Stimulated activated CD4-positive, alpha-beta T cell treated with anti-CD3 and anti-CD28 coated beads, TNF-alpha, amount 100 ng/mL, for 24 hours (primary cell): Measurements from ENCODE around the gene PPFIA1.
"Not testable (repeated sequence)": the region's sequence is repeated elsewhere in the genome, so short reads cannot be mapped to it uniquely, and the experiment has no call there.

Experiments used
- DNase-seq, 3 experiments: peaks; one replicate each; pipeline ENCODE4 v3.0.0-alpha.2; 2020; ENCODE audit warnings: low read depth in 3 of 3

PPFIA1 gene

DNA sequence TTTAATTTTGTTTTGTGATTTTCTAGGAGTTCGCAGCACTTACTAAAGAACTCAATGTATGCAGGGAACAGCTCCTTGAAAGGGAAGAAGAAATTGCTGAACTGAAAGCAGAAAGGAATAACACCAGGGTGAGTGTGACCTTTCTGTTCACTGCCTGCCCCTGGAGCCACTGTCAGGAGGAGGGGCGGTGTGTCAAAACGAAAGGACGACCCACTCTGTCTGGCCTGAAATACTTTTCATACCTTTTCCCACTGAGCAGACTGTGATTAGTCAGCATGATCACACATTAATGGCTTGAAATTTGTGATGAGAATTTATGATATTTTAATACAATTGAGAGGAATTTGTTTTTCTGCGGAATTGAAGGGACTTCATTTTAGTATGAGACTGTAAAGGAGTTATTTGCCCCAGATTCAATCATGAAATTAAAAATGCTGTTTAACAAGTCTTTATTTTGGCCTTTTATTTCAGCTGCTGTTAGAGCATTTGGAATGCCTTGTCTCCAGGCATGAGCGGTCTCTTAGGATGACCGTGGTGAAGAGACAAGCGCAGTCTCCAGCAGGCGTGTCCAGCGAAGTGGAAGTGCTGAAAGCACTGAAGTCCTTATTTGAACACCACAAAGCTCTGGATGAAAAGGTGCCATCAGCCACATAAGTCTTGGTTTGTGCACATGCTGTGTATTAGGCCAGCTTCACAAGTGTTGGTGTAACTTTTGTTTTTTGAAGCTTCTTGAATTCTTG is 54.1 kb downstream of the PPFIA1 start:
- no peak for DNase-seq

DNA sequence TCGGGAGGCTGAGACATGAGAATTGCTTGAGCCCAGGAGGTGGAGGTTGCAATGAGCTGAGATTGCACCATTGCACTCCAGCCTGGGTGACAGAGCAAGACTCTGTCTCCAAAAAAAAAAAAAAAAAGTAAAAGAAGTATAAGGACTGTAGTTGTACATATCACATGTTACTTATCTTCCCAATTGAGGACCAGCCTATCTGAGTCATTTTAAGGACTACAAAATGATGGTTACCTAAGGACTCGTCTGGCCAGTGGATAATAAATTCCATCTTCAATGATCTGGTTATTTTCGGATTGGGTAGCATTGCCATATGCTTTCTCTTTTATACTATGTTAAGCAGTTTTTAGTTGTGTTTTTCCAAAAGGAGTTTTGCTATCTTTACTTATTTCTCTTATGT is 55.3 kb downstream of the PPFIA1 start:
- DNase-seq, result no peak

DNA sequence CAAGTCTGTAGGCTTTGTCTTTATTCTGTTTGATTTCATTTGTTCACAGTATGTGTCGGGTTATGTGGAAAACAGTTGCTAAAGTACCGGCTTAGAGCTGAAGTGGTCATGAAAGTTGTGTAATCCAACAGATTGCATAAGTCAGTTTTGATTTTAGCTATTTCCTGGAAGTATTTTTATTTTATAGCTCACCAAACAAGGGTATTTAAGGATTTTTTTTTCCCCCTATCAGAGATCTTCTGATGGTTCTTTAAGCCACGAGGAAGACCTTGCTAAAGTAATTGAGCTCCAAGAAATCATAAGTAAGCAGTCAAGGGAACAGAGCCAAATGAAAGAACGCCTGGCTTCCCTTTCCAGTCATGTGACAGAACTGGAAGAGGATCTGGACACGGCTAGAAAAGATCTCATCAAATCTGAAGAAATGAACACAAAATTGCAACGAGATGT is 55.9 kb downstream of the PPFIA1 start:
- no peak for DNase-seq

DNA sequence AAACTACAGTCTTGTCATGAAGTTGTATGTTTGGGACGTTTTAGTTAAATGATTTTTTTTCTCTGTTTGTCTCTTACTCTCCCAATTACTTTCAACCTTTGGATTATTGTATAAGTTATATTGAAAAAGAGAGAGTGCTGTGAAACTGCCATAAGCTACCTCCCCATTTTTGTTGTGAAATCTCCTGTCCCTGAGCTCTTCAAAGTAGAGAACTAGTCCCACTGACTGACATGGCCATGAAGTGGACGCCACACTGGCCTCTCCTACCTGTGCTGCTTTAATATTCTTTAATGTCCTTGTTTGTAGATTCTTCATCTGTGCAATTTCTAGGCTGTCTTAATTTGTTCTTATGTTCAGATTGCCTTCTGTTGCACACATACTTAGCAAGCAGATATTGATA is 56.3 kb downstream of the PPFIA1 start:
- DNase-seq, result no peak

DNA sequence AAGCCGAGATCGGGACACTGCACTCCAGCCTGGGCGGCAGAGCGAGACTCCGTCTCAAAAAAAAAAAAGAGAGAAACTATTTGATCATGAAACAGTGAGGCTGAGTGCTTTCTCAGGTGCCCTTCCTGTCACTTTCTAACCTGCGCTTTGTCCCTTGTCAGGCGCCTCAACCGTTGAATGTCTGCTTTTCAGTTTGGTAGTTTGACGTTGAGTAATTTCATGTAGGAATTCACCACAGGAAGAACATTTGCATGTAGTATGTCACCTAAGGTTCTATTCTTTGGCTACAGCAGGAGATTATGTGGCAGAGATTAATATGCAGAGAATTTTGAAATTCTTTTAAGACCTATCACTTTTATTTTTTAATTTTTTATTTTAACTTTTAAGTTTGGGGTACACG is 57.2 kb downstream of the PPFIA1 start:
- no peak for DNase-seq

DNA sequence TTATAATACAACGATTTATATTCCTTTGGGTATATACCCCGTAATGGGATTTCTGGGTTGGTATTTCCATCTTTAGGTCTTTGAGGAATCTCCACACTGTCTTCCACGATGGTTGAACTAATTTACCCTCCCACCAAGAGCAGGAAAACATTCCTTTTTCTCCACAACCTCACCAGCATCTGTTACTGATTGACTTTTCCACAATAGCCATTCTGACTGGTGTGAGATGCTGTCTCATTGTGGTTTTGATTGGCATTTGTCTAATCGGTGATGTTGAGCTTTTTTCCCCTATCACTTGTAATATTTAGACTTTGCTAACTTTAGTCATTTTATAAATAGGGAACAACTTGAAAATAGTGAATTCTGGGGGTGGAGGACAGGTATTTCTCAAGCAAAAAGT is 58.1 kb downstream of the PPFIA1 start:
- no peak for DNase-seq

DNA sequence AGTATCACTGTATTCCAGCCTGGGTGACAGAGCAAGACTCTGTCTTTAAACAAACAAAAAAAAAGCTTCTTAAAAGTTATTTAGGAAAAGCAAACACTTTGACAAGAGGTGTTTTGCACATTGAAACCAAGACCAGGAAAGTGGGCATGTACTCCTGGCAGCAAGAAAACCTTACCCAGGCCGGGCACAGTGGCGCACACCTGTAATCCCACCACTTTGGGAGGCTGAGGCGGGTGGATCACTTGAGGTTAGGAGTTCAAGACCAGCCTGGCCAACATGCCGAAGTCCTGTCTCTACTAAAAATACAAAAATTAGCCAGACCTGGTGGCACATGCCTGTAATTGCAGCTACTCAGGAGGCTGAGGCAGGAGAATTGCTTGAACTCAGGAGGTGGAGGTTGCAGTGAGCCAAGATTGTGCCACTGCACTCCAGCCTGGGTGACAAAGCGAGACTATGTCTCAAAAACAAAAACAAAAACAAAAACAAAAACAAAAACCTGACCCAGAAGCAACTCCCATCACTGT is 60.9 kb downstream of the PPFIA1 start:
- not testable (repeated sequence) for DNase-seq

DNA sequence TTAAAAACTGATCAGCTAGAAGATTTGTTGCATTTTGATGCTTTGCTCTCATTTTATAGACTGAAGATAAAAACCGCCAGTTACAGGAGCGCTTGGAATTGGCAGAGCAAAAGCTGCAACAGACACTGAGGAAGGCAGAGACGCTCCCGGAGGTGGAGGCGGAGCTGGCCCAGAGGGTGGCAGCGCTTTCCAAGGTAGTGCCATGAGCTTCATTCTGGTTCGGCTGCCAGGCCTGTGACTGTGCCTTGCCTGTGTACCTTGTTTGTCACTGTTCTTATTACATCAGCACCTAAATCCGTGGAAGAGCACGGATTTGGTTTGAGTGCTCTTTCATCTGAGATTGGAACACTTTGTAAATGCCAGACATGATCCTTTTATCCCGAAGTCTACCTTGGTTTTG is 61.4 kb downstream of the PPFIA1 start:
- no peak for DNase-seq

DNA sequence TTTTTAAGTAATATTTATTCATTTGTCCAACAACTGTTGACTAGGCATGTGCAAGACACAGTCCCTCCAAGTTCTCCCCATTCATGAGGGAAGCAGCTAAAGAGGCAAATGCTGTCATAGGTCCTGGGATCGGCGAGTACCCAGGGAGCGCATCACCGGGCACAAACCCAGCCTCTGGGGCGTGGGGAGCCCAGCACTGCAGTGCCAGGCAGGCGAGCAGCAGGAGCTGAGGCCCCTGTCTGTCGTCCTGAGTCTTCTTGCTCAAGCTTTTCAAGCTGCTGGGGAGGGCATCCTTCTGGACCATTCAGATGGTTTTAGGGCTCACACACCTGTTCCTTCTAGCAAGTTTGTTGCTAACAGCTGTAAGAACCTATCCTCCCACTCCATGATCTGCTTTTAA is 62.1 kb downstream of the PPFIA1 start:
- DNase-seq, result no peak

DNA sequence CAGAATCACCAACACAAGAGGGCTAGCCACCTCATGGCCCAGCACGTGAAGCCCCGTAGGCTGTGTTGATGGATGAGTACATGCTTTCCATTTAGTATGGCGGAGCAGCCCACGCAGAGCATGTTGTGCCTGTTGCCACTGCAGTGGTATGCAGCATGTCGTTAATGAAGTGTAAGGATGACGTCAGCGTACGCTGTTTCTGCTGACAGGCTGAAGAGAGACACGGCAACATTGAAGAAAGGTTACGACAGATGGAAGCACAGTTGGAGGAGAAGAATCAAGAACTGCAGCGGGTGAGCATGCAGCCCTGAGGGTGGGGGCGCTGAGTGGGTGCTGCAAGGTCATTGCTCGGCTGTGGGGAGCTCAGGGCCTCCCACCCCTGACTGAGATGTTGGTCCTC is 62.8 kb downstream of the PPFIA1 start:
- no peak for DNase-seq

DNA sequence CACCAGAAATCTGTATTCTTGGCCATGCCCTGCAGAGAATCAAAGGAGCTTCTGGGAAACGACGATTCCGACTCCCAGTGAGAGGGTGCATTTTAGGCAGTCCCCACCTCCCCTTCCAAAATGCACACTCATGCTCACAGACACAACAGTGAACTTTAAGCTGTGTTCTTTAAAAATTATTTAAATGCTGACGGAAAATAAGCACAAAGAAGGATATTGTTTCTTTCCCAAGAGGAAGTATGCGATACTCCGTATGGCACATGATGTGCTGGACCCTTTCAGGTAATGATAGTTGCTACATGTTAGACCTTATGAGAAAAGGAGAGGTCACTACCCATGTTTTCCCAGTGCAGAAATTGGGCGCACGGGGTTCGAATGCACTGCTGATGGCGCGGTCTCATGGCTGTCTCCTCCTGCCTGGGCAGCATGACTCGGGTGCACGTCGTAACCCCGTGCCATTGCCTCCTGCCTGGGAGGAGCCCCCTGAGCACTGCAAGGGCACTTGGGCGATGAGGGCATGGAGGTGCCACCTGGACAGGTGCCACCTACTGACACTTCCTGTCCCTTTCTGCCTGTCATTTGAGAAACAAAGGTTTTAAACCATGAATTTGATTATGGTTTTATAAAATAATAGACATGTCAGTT is 64.0 kb downstream of the PPFIA1 start:
- no peak for DNase-seq

DNA sequence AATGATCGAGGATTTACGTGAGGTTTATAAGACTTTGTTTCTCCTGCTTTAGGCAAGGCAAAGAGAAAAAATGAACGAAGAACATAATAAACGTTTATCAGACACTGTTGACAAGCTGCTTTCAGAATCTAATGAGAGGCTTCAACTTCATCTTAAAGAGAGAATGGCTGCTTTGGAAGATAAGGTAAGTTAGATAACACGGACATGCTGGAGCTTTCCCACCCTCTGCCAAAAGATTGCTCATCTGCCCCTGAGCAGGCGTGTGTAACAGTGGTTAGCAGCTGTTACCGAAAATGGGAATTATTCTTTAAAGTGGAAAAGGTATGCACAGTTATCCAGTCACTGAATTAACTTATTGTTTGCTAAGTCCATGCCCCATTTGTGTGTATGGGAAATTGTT is 65.0 kb downstream of the PPFIA1 start:
- DNase-seq, result no peak

DNA sequence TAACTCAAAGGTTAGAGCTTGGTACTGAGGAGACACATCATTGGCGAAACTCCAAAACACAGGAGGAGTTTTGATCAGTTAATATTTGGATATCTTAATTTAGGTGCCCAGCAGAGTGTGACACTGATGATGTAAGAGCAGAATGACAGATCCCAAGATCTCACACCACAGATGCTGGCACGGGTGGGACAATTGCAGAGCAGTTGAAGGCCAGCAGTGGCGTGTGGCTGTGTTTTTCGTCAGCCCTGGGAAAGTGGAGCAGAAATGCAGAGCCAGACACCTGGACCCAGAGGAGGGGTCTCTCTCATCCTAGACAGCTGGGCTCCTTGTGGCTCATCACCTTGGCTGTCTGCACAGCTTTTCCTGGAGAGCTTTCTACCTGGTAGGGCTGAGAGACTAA is 68.1 kb downstream of the PPFIA1 start:
- no peak for DNase-seq

DNA sequence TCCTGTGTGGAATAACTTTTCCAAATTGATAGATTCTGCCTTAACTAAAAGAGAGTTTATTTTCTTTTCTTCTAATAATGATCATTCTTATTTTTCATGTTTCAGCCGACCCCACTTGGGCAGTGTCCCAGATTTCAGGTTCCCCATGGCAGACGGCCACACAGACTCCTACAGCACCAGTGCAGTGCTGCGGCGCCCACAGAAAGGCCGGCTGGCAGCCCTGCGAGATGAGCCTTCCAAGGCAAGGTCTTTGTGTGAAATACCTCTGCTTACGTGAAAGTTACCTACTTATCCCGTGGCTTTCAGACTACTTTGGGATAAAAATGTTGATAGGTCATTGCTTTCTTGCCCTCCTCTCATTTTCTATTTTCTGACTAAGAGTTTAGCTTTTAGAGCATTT is 68.6 kb downstream of the PPFIA1 start:
- no peak for DNase-seq

DNA sequence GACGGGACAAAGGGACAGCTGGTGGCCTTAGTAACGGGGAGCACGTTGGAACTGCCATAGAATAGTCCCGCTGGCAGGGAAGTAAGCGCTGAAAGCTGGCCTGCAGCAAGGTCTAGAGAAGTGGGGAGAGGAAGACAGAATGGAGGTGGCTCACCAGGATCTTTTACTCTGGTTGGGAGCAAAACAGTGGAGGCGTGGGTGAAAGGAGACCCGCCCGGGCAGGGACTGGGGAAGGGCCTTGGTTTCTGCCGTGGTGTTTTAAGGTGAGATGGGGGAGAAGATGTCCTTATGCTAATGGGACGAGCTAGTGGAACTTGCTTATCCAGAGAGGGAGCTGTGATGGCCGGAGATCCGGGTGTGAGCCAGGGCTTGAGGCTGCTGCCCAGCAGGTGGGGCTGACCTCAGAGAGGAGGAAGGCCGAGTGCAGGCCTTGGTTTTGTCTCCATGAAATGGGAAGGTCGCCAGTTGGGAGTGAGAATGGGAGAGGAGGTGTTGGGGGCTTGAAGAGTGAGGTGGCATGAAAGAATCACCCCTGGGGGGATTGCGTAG is 71.5 kb downstream of the PPFIA1 start:
- DNase-seq, result no peak

DNA sequence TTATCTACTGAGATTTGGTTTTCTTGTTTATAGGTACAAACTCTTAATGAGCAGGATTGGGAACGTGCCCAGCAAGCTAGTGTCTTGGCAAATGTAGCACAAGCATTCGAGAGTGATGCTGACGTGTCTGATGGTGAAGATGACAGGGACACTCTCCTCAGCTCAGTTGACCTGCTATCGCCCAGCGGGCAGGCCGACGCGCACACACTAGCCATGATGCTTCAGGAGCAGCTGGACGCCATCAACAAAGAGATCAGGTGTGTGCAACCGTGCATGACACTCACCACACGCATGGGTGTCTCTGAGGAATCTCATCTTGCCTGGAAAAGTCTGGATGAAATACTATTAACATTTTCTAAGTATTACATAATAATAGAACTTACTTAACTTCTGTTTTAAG is 73.1 kb downstream of the PPFIA1 start:
- no peak for DNase-seq

DNA sequence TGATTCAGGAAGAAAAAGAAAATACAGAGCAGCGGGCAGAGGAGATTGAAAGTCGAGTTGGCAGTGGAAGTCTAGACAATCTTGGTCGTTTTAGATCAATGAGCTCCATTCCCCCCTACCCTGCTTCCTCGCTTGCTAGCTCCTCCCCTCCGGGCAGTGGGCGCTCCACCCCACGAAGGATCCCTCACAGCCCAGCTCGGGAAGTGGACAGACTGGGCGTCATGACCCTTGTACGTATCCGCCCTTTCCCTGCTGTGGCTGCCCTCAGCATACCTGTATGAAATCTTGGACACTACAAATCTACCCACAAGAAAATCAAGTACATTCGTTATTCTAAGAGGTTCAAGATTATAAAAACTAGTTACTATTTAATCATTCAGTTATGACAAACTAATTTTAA is 77.7 kb downstream of the PPFIA1 start:
- DNase-seq, result no peak

DNA sequence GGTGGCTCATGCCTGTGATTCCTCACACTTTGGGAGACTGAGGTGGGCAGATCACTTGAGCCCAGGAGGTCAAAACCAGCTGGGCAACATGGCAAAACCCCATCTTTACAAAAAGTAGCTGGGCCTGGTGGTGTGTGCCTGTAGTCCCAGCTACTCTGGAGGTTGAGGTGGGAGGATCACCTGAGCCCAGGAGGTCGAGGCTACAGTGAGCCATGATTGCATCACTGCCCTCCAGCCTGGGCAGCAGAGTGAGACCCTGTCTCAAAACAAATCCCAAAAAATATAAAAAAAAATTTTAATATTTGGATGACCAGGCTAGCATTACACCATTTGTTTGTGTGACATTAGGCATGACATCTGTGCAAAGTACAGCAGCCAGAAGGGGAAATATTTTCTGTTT is 78.1 kb downstream of the PPFIA1 start:
- DNase-seq, result no peak

DNA sequence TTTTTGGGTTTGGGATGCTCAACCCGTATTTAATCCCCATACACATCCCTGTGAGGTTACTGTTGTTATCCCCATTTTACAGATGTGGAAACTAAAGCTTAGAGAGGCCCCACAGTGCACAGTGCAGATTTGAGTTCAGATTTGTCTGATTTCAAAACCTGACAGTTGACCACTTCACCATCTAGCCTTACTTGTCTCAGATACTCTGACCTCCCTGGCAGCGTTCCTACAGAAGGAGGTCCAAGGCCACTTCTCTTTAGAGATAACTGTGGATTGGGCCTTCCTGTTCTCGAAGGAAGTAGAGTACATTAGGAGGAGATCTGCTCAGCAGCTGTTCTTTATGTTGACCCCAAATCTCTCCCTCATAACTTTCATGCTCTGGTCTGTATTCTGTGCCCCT is 81.2 kb downstream of the PPFIA1 start:
- DNase-seq, result no peak

DNA sequence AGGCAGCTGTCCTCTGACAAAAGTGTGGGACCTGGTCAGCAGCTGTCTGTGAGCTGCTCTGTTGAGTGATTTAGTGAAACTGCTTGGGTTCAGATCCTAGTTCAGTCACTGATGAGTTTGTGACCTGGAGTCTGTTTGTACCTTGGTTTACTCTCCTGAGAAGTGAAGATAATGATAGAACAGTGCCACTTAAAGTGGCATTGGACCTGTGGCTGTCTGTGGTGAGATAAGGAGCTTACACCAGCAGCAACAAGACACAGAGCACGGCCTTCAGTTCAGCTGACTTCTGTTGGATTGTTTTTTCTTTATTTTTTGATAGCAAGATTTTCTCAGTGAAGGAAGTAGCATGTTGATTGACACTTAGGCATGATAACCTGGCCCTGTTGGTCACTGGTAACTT is 81.6 kb downstream of the PPFIA1 start:
- DNase-seq, result no peak

DNA sequence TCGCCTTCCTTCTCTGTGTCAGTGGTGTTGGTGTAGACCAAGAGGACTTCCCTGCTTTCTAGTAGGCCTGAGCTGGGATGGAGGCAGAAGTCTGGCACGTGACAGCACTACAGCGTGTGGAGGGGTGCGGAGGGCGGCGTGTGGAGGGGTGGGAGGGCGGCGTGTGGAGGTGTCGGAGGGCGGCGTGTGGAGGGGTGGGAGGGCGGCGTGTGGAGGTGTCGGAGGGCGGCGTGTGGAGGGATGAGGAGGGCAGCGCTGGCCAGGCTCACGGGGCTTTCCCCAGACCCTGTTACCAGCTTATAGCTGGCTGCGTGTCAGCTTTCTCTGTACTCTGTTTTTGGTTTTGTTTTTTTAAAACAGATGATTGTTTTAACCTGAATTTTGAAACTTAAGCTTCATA is 82.1 kb downstream of the PPFIA1 start:
- DNase-seq, result no peak

DNA sequence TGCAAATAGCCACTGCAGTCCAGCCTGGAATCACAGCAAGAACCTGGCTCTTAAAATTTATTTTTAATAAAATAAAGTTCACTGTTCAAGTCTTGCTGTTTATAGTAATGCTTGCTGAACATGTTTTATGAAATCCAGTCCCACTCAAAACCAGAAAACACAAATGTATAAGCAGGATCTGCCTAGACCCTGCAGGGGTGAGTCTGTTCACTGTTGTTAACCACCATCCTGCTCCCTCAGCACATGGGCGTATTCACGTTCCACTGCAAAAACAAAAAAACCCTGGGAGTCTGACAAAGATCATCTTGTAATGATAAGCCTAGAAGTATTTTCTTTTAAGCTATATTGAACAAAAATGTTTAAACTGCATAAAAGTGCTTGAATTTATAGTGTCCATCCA is 82.8 kb downstream of the PPFIA1 start:
- DNase-seq, result no peak

DNA sequence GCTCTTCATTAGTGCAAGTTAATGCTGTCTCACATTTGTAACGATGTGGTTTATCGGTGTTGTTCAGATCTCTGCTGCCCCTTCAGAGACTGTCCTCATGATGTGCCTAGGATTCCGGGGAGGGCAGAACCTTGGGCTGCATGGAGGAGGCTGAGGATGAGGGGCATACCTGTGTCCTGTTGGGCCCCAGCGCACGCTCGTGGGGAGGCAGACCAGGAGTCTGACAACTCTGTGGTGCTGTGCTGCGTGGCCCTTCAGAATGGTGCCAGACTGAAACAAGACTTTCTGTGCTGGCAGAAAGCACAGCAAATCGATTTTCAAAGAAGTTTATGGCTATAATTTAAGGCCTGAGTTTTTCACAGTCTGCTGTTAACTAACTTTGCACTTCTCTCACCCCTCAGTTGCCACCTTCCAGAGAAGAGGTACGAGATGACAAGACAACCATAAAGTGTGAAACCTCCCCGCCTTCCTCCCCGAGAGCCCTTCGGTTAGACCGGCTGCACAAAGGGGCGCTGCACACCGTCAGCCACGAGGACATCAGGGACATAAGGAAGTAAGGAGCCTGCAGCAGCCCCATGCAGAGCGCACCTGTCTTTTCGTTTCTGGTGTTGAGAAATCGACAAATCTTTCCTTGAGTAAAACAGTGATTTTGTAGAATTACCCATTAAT is 83.5 kb downstream of the PPFIA1 start:
- no peak for DNase-seq
